Endodermal cell (in vitro differentiated cells): Measurements from ENCODE around the gene CRYGS. TPM values are rescaled to one million over a fixed set of nuclear protein-coding genes. Genes with fewer than 3 reads are reported as not detected.
"Not testable (repeated sequence)": the region's sequence is repeated elsewhere in the genome, so short reads cannot be mapped to it uniquely, and the experiment has no call there.

Experiments used
- DNase-seq: peaks from one replicate; pipeline ENCODE4 v3.0.0-alpha.2; 2017
- H3K27ac ChIP-seq: 2 replicates; pipeline ENCODE4 v1.5.1; 2013; ENCODE audit warnings: mild to moderate bottlenecking, low read depth, low read length, moderate library complexity
- H3K27me3 ChIP-seq: 2 replicates; pipeline ENCODE4 v1.6.1; 2013; ENCODE audit warnings: mild to moderate bottlenecking, low read length, moderate library complexity; ENCODE audit not compliant: insufficient read depth, control insufficient read depth, poor library complexity, severe bottlenecking
- H3K36me3 ChIP-seq: 2 replicates; pipeline ENCODE4 v1.7.0; 2013; ENCODE audit warnings: mild to moderate bottlenecking, low read length, moderate library complexity; ENCODE audit not compliant: control insufficient read depth, insufficient read depth
- H3K4me1 ChIP-seq: one replicate; pipeline ENCODE4 v1.7.0; 2013; ENCODE audit warnings: low read length; ENCODE audit not compliant: control insufficient read depth, insufficient read depth
- H3K4me3 ChIP-seq: 2 replicates; pipeline ENCODE4 v1.5.1; 2013; ENCODE audit warnings: mild to moderate bottlenecking, low read length, moderate library complexity
- H3K9ac ChIP-seq: 2 replicates; pipeline ENCODE4 v1.6.1; 2013; ENCODE audit warnings: mild to moderate bottlenecking, low read length, moderate library complexity; ENCODE audit not compliant: poor library complexity, severe bottlenecking; ENCODE audit errors: extremely low read depth
- H3K9me3 ChIP-seq: 2 replicates; pipeline ENCODE4 v1.6.1; 2013; ENCODE audit warnings: mild to moderate bottlenecking, low read length, moderate library complexity; ENCODE audit not compliant: control insufficient read depth
- H3K27ac Mint-ChIP-seq: 2 replicates; pipeline ENCODE4 v1.8.0; 2020; ENCODE audit warnings: mixed read lengths
- H3K27me3 Mint-ChIP-seq: 2 replicates; pipeline ENCODE4 v1.8.0; 2021; ENCODE audit warnings: mild to moderate bottlenecking, mixed read lengths; ENCODE audit not compliant: insufficient read depth
- H3K36me3 Mint-ChIP-seq: 2 replicates; pipeline ENCODE4 v1.8.0; 2020; ENCODE audit warnings: low read depth, mixed read lengths
- H3K4me1 Mint-ChIP-seq: 2 replicates; pipeline ENCODE4 v1.8.0; 2020; ENCODE audit warnings: mixed read lengths
- H3K4me3 Mint-ChIP-seq: 2 replicates; pipeline ENCODE4 v1.8.0; 2020; ENCODE audit warnings: mild to moderate bottlenecking, moderate library complexity, mixed read lengths
- H3K9me3 Mint-ChIP-seq: 2 replicates; pipeline ENCODE4 v1.8.0; 2020; ENCODE audit warnings: mild to moderate bottlenecking, mixed read lengths
- CTCF ChIP-seq: fragments of 200-600 bp; sonication (generic); conservative IDR thresholded peaks from 2 replicates; pipeline ENCODE4 v1.5.0; 2021; ENCODE audit warnings: antibody characterized with exemption, mild to moderate bottlenecking
- WGBS, 2 experiments: methylation state at CpG; one replicate each; pipeline versions ENCODE4 v1.1.5 to v1.1.7; 2013; ENCODE audit warnings: missing lambda C conversion rate in 2 of 2, mixed read lengths in 1 of 2; ENCODE audit not compliant: insufficient coverage in 1 of 2, insufficient read length in 1 of 2; 5-methylcytosine and 5-hydroxymethylcytosine counted together
- total RNA-seq, 2 donors: library from RNA; stranded (reverse); fragmentation: NEBNext Ultra II Directional in 1 of 2; extraction: Animal tissue kit (Norgen Biotek cat#: 25700) in 1 of 2; gene quantifications; 2 replicates in 1 of 2; 3 replicates in 1 of 2; pipeline ENCODE4 v1.2.1, GENCODE V29; 2021

The CRYGS gene
- total RNA-seq, 2 donors from 2014 or later, result 2.0 to 2.4 TPM

- no peaks in the 10 kb centered on the region for H3K9me3 Mint-ChIP-seq
- Histone ChIP-seq H3K9me3 (no peaks in the 10 kb centered on the region), H3K9ac (no peak overlapping the region), H3K4me3 (no peak overlapping the region), H3K27ac (no peak overlapping the region), H3K36me3 (peaks cover 26% of the 10 kb centered on the region), H3K4me1 (no peaks in the 10 kb centered on the region), H3K27me3 (no peaks in the 10 kb centered on the region)
- H3K27me3 Mint-ChIP-seq, result no peaks in the 10 kb centered on the region
- H3K36me3 Mint-ChIP-seq, result peaks cover 25% of the 10 kb centered on the region
- no peak overlapping the region for H3K4me3 Mint-ChIP-seq
- no peak overlapping the region for H3K27ac Mint-ChIP-seq
- H3K4me1 Mint-ChIP-seq, result no peaks in the 10 kb centered on the region
- 82 to 91% methylated on average over 2 of the region's 2 CpGs for WGBS, 2 experiments
- TF ChIP-seq CTCF, result no peak
- DNase-seq, result no peak
These were observed 44.5 kb upstream of the CRYGS start for GRCh38 chr3:186588632-186589031.

- Mint-ChIP-seq H3K36me3 (peaks cover 32% of the 10 kb centered on the region), H3K27me3 (no peaks in the 10 kb centered on the region), H3K27ac (no peak overlapping the region), H3K4me3 (no peak overlapping the region), H3K9me3 (no peaks in the 10 kb centered on the region), H3K4me1 (no peaks in the 10 kb centered on the region)
- DNase-seq, result no peak
- no peak for TF ChIP-seq CTCF
- peaks cover 41% of the 10 kb centered on the region for H3K36me3 ChIP-seq
- H3K27ac ChIP-seq, result no peak overlapping the region
- no peaks in the 10 kb centered on the region for H3K4me1 ChIP-seq
- no peaks in the 10 kb centered on the region for H3K27me3 ChIP-seq
- H3K9ac ChIP-seq, result no peak overlapping the region
- no peak overlapping the region for H3K4me3 ChIP-seq
- H3K9me3 ChIP-seq, result no peaks in the 10 kb centered on the region
These were observed 43.0 kb upstream of the CRYGS start for GRCh38 chr3:186587183-186587582.

GRCh38 chr3:186586245-186586644 is 42.1 kb upstream of the CRYGS start:
- not testable (repeated sequence) for H3K9me3 Mint-ChIP-seq, H3K4me1 Mint-ChIP-seq, DNase-seq, H3K4me1 ChIP-seq, H3K9ac ChIP-seq, H3K4me3 ChIP-seq, H3K27me3 ChIP-seq, H3K27me3 Mint-ChIP-seq, H3K27ac ChIP-seq, H3K27ac Mint-ChIP-seq, H3K4me3 Mint-ChIP-seq, H3K9me3 ChIP-seq
- H3K36me3 ChIP-seq, result peaks cover 50% of the 10 kb centered on the region
- peaks cover 41% of the 10 kb centered on the region for H3K36me3 Mint-ChIP-seq
- 87 to 90% methylated on average over 2 to 9 of the region's 9 CpGs for WGBS, 2 experiments

DNA sequence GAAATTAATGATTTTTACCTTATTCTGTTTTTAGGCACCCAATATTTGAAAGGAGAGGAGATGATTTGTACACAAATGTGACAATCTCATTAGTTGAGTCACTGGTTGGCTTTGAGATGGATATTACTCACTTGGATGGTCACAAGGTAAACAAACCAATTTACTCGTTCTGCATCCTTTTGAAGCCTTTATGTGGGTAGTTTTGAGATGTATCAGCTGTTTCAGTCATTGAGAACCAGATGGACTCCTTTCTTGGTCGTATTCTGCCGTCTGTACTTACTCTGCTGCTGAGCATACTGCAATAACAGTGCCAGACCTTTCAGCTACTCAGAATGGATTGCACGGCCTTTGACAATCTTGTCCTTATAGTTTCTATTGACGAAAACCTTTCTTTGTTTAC is 39.7 kb upstream of the CRYGS start:
- H3K27ac ChIP-seq, result no peak overlapping the region
- Mint-ChIP-seq H3K4me1 (no peaks in the 10 kb centered on the region), H3K27me3 (no peaks in the 10 kb centered on the region), H3K27ac (no peak overlapping the region), H3K36me3 (peaks cover 50% of the 10 kb centered on the region), H3K9me3 (no peaks in the 10 kb centered on the region), H3K4me3 (no peak overlapping the region)
- peaks cover 74% of the 10 kb centered on the region for H3K36me3 ChIP-seq
- DNase-seq, result no peak
- WGBS, 2 experiments, result 85 to 87% methylated on average over 5 of the region's 5 CpGs
- no peaks in the 10 kb centered on the region for H3K27me3 ChIP-seq
- H3K9ac ChIP-seq, result no peak overlapping the region
- no peaks in the 10 kb centered on the region for H3K9me3 ChIP-seq
- TF ChIP-seq CTCF, result no peak
- no peaks in the 10 kb centered on the region for H3K4me1 ChIP-seq
- no peak overlapping the region for H3K4me3 ChIP-seq
